CD4-positive, CD25-positive, alpha-beta regulatory T cell (primary cell): Measurements from ENCODE around the gene OR4C11. TPM values are rescaled to one million over a fixed set of nuclear protein-coding genes. Genes with fewer than 3 reads are reported as not detected.

Experiments used
- ATAC-seq, 2 donors: fragments of 150-1000 bp; cut with Tn5 transposase; one replicate each; pipeline ENCODE4 v1.10.0; 2021; ENCODE audit warnings: low read depth in 2 of 2, moderate number of reproducible peaks in 2 of 2, moderate library complexity in 1 of 2
- DNase-seq, 3 donors: peaks; one replicate each; pipeline versions ENCODE4 v3.0.0 to v3.0.0-alpha.2; 2012 to 2022; ENCODE audit warnings: mixed read lengths in 1 of 3
- H3K27ac ChIP-seq: one replicate; pipeline ENCODE4 v1.7.0; 2013; ENCODE audit warnings: mild to moderate bottlenecking, low read length; ENCODE audit not compliant: insufficient read depth, poor library complexity, severe bottlenecking
- H3K27me3 ChIP-seq: one replicate; pipeline ENCODE4 v1.7.0; 2013; ENCODE audit warnings: low read length; ENCODE audit not compliant: control insufficient read depth, insufficient read depth
- H3K36me3 ChIP-seq: one replicate; pipeline ENCODE4 v1.7.0; 2013; ENCODE audit warnings: mild to moderate bottlenecking, low read length, moderate library complexity; ENCODE audit not compliant: control insufficient read depth, insufficient read depth
- H3K4me1 ChIP-seq: 2 replicates; pipeline ENCODE4 v1.7.0; 2013; ENCODE audit warnings: mild to moderate bottlenecking, low read length; ENCODE audit not compliant: insufficient read depth, control insufficient read depth, poor library complexity, severe bottlenecking
- H3K4me3 ChIP-seq: one replicate; pipeline ENCODE4 v1.7.0; 2013; ENCODE audit warnings: low read depth, mild to moderate bottlenecking, low read length, moderate library complexity
- H3K9me3 ChIP-seq, 2 experiments: 1 replicate in 1 of 2; 2 replicates in 1 of 2; pipeline ENCODE4 v1.7.0; 2013; ENCODE audit warnings: low read length in 2 of 2, mild to moderate bottlenecking in 1 of 2, moderate library complexity in 1 of 2; ENCODE audit not compliant: control insufficient read depth in 2 of 2
- H3K27ac Mint-ChIP-seq, 3 donors: one replicate each; pipeline ENCODE4 v1.8.0; 2020 to 2022; ENCODE audit warnings: mild to moderate bottlenecking in 3 of 3, mixed read lengths in 3 of 3, moderate library complexity in 2 of 3
- H3K27me3 Mint-ChIP-seq: one replicate; pipeline ENCODE4 v1.8.0; 2022; ENCODE audit warnings: mild to moderate bottlenecking, mixed read lengths
- H3K36me3 Mint-ChIP-seq: one replicate; pipeline ENCODE4 v1.8.0; 2020; ENCODE audit warnings: mixed read lengths
- H3K4me1 Mint-ChIP-seq, 4 donors: one replicate each; pipeline ENCODE4 v1.8.0; 2020 to 2022; ENCODE audit warnings: mixed read lengths in 4 of 4, mild to moderate bottlenecking in 1 of 4
- H3K4me3 Mint-ChIP-seq, 4 donors: one replicate each; pipeline ENCODE4 v1.8.0; 2020 to 2022; ENCODE audit warnings: mild to moderate bottlenecking in 4 of 4, mixed read lengths in 4 of 4, moderate library complexity in 3 of 4
- H3K9me3 Mint-ChIP-seq, 7 donors: one replicate each; pipeline ENCODE4 v1.8.0; 2020 to 2022; ENCODE audit warnings: mixed read lengths in 7 of 7, mild to moderate bottlenecking in 3 of 7, moderate library complexity in 2 of 7
- polyA plus RNA-seq, 4 donors: library from polyadenylated mRNA; unstranded; fragments of 300-500 nt; fragmentation: Illumina TruSeq; gene quantifications; one replicate each; pipeline ENCODE4 v1.2.3, GENCODE V29; 2021
- total RNA-seq: library from RNA; stranded (reverse); gene quantifications from one replicate; pipeline ENCODE4 v1.2.3, GENCODE V29; 2022

Gene OR4C11
- total and polyA plus RNA-seq, 5 donors from 2014 or later, result not detected

DNA sequence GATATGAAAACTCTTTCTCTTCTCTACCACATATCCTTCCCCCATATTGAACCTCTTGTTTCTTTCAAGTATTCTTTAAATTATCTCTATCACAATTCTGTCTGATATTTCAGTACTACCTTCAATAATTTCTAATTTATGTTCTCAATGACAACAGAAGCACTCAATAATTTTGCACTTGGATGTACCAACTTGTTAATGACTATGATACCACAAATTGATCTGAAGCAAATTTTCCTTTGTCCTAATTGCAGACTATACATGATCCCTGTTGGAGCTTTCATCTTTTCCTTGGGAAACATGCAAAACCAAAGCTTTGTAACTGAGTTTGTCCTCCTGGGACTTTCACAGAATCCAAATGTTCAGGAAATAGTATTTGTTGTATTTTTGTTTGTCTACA lies 53.3 kb downstream of the OR4C11 start, which contains the start of gene OR4C15:
Gene OR4C15, plus strand, starts transcription at position 301 of the 400 bp plus-strand sequence. Its CDS starts 0 bp downstream, at position 301.
- no peaks in the 10 kb centered on the region for H3K4me1 Mint-ChIP-seq
- no peak within 1 kb of the TSS for H3K4me3 ChIP-seq
- no peaks in the 10 kb centered on the region for H3K27me3 Mint-ChIP-seq
- H3K4me3 Mint-ChIP-seq, result no peak within 1 kb of the TSS
- H3K9me3 ChIP-seq, result peaks cover 4 to 10% of the 10 kb centered on the region in 2 experiments
- ATAC-seq (no peak), DNase-seq (no peak)
- H3K9me3 Mint-ChIP-seq, result peaks cover 0 to 29% (median 9%) of the 10 kb centered on the region in 7 donors
- H3K4me1 ChIP-seq, result no peaks in the 10 kb centered on the region
- H3K36me3 Mint-ChIP-seq, result no peaks in the 10 kb centered on the region
- no peaks in the 10 kb centered on the region for H3K36me3 ChIP-seq
- no peak within 1 kb of the TSS for H3K27ac Mint-ChIP-seq
- H3K27me3 ChIP-seq, result no peaks in the 10 kb centered on the region
- no peak within 1 kb of the TSS for H3K27ac ChIP-seq

Other genes starting within 250 kb of the OR4C11 start
- not detected for gene OR4A15, start 239.7 kb downstream of the OR4C11 start, total RNA-seq
- gene OR4A15, start 239.7 kb downstream of the OR4C11 start, polyA plus RNA-seq, result not detected
- gene OR4C15, start 53.2 kb downstream of the OR4C11 start, total RNA-seq, result not detected
- gene OR4C15, start 53.2 kb downstream of the OR4C11 start, polyA plus RNA-seq, result not detected
- not detected for gene OR4C16, start 35.5 kb downstream of the OR4C11 start, total RNA-seq
- gene OR4C16, start 35.5 kb downstream of the OR4C11 start, polyA plus RNA-seq, result not detected
- not detected for gene OR4P4, start 27.5 kb upstream of the OR4C11 start, total RNA-seq
- gene OR4P4, start 27.5 kb upstream of the OR4C11 start, polyA plus RNA-seq, result not detected
- not detected for gene OR4S2, start 40.7 kb upstream of the OR4C11 start, total RNA-seq
- not detected for gene OR4S2, start 40.7 kb upstream of the OR4C11 start, polyA plus RNA-seq
- gene OR4C6, start 54.6 kb upstream of the OR4C11 start, total RNA-seq, result not detected
- gene OR4C6, start 54.6 kb upstream of the OR4C11 start, polyA plus RNA-seq, result not detected
- gene OR5D13, start 165.8 kb upstream of the OR4C11 start, total RNA-seq, result not detected
- not detected for gene OR5D13, start 165.8 kb upstream of the OR4C11 start, polyA plus RNA-seq
- gene OR5D14, start 187.9 kb upstream of the OR4C11 start, total RNA-seq, result not detected
- not detected for gene OR5D14, start 187.9 kb upstream of the OR4C11 start, polyA plus RNA-seq
- gene OR5L1, start 203.7 kb upstream of the OR4C11 start, total RNA-seq, result not detected
- not detected for gene OR5L1, start 203.7 kb upstream of the OR4C11 start, polyA plus RNA-seq
- not detected for gene OR5D18, start 212.0 kb upstream of the OR4C11 start, total RNA-seq
- gene OR5D18, start 212.0 kb upstream of the OR4C11 start, polyA plus RNA-seq, result not detected
- not detected for gene OR5L2, start 219.6 kb upstream of the OR4C11 start, total RNA-seq
- gene OR5L2, start 219.6 kb upstream of the OR4C11 start, polyA plus RNA-seq, result not detected
- gene OR5D16, start 231.1 kb upstream of the OR4C11 start, total RNA-seq, result not detected
- gene OR5D16, start 231.1 kb upstream of the OR4C11 start, polyA plus RNA-seq, result not detected